Activated CD4-positive, CD25-positive, alpha-beta regulatory T cell treated with anti-CD3 and anti-CD28 coated beads, Interleukin-2, amount 50 U/mL, for 16 hours (primary cell): ENCODE data around the gene B3GNT4.
A peak's percentile ranks its signal among the peaks of the same experiment; 100 is the strongest.
"Not testable (repeated sequence)": the region's sequence is repeated elsewhere in the genome, so short reads cannot be mapped to it uniquely, and the experiment has no call there.

Experiments used
- DNase-seq: peaks from one replicate; pipeline ENCODE4 v3.0.0-alpha.2; 2020; ENCODE audit warnings: low read depth, low spot score

The B3GNT4 gene

DNA sequence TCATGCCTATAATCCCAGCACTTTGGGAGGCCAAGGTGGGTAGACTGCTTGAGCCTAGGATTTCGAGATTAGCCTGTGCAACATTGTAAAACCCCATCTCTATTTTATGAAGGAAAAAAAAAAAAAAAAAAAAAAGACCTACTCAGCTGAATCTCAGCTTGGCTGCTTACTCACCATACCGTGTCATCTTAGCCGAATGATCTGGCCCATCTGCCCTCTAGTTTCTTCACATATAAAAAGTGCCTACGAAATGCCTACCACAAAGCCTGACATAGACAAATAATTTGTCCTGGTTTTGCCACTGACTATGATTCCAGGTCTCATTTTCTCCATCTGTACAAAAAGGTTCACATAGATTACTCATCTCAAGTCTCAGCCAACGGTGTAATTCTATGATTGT lies 12.3 kb downstream of the B3GNT4 start:
- DNase-seq: no peak

DNA sequence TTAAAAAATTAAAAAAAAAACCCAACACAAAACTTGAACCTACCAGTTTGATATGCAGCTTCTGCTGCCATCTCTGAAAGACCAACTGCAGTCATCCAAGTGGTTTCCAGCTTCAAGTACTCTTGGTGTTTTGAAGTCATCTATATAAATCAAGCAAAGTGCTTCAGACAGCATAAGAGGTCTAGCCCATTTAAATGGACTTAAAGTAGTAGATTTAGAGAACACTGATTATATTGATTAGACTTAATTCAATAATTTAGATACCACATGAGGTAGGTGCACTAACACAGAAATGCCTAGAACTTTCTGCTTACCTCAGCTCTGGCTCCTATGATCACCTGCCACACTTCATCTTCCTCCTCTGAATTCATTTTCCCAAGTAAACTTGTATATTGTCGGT lies 12.9 kb downstream of the B3GNT4 start:
- no peak for DNase-seq

DNA sequence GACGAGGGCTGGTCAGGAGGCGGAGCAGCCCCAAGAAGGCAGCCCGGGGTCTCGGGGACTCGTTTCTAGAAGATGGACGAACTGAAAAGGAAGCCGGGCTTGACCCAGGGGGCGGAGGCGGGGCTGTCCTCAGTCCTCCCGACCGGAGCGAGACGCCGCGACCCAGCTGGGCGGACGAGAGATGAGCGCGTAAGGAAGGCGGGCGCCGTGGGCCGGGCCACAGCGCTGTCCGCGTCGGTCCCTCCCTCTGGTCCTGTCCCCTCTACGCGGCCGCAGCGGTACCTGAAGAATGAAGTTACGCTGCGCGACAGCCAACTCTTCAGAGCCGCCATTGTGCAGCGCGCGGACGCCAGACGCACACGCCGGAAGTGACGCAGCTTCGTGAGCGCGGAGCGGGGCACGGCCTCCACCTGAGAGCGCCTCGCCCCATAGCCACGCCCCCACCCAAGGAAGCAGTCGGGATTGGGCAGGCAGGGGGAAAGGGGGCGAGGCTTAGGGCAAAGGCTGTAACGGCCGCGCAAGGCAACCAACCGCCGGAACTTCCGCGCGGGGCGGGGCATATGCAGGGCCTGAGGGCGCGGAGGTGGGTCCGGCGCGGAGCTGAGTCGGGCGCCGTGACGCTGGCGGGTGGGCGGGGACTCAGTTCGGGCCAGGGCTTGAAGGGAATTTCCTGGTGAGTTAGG lies 22.3 kb downstream of the B3GNT4 start, which contains the start of gene DIABLO:
Gene DIABLO, minus strand, starts transcription at position 370 of the 683 bp plus-strand sequence. Its CDS starts 38 bp downstream, at position 332.
- DNase-seq: peak; percentile 99

DNA sequence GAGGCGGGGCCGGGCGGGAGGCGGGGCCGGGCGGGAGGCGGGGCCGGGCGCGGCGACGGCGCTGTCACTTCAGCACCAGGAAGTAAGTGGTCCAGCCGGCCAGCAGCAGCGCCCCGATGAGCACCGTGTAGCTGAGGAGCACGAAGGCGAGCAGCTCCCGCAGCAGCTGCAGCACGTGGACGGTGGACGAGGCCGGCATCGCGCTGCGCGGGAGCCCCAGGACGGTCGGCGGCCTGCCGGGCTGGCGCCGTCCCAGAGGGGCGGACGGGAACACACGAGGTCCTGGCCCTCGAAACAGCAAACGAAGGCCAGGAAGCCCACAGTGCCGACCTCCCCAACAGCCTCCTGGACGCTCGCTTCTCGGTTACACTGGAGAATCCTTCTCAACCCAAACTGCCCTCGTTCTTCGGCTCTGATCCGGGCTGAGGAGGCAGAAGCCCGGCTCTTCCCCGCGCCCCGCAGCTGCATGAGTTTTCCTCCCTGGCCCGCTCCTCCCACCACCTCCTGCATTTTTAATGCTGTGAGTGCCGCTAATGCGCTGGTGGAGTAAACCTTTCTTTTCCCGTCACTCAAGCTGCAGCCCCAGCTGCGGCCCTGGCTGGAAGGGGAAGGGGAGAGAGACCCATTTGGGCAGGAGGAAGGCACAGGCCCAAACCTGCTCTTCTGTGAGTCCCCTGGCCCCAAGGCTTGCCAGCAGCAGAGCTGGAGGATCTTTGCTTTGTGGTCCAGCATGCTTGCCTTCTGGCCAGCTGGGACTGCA lies 23.0 kb downstream of the B3GNT4 start:
- no peak for DNase-seq

DNA sequence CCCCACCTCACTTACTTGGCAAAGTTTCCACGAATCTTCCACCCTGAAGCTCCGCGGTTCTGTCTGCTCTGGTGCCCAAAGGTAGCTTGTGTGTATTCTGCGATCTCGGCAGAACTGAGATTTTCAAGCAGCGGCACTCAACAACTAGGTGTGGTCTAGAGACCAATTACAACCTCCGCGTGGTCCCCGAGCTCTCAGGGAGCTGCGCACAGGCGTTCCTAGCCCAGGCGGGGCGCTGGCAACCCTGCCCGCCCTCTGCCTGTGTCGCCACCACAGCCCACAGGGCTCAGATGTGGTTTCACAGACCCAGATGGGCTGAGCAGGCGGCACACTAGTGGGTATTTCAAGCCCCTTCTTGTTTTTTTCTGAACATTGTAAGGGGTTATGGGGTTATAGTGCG lies 23.8 kb downstream of the B3GNT4 start:
- no peak for DNase-seq

DNA sequence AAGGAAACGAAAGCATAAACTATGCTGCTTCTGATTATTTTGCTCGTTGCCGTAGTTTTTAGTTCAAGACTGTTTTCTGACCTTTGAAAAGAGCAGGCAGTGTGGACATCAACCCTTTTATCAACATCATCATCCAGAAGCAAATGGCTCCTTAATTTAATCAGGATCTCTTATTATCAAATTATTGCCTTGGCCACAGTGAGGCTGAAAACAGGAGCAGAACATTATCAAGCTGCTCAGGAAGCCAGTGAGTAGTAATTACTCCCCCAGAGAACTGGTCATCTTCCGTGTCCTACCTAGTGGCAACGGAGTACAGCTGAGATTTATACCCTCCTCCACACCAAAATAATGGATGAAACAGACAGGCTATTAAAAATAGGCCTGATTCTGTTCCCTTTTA lies 24.6 kb downstream of the B3GNT4 start:
- DNase-seq: no peak

DNA sequence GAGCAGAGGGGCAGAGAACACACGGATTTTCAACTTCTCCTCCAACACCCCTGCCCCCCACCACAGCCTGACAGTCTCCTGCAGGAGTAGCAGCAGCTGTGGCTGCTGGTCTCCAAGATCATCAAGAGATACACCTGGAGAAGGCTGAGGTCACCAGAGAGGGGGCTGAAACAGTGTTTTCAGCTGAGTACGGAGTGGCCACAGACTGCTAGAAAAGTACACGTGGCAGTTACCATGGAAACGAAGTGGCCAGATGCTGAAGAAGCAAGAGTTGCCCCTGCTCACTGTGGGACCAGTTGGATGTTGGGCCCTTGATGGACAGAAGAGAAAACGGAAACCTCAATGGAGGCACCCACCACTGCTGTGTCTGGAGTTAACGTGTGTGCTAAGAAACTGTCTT lies 27.3 kb downstream of the B3GNT4 start:
- no peak for DNase-seq

DNA sequence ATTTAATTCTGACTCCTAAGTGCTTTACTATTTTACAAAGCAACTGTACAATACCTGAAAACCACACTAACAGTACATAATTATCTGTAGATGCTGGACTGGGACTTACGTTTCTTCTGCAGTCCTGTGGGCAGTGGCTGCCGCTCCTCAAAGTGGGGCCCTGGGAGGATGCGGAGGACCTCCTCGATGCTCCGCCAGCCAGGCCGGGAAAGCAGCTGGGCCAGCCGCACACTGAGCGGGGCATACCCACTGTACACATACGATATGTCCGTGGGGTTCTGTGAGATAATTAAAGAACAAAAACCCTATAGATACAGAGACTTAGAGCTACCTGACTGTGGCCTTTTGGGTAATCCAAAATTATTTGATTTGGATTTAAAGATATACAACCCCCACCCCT lies 29.2 kb downstream of the B3GNT4 start:
- DNase-seq: no peak

DNA sequence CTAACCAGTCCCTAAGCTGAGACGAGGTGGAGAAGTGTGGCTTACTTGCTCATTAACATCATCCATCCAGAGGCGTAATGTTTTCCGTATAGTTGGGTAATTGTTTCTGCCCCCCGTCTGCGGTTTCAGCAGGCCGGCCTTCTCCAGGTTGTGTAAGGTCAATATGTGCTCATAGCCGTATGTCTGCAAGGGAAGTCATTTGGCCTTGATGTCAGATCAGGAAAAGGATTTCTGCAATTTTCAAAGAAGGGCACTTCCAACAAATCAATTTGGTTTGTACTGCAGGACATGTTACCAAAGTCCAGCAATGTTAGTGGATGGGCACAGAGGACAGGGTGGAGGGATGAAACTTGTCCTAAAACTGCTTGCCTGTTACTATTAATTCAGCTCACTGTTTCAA lies 32.2 kb downstream of the B3GNT4 start:
- DNase-seq: no peak

DNA sequence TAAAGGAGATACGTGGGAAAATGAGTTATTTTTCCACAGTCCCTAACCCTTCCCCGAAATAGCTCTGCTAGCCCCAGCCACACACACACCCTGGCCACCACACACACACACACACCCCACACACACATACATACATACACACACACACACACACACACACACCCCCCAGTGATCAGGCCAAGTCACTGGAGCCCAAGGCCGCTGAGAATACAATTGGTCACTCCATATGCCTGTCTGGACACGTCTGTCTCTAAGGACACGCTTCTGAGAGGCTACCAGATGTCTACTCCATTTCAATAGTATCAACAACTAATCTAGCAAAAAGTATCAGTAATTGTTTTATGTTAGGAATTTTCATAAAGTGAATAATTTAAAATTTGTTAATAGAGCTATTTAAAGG lies 35.4 kb downstream of the B3GNT4 start:
- DNase-seq: no peak

DNA sequence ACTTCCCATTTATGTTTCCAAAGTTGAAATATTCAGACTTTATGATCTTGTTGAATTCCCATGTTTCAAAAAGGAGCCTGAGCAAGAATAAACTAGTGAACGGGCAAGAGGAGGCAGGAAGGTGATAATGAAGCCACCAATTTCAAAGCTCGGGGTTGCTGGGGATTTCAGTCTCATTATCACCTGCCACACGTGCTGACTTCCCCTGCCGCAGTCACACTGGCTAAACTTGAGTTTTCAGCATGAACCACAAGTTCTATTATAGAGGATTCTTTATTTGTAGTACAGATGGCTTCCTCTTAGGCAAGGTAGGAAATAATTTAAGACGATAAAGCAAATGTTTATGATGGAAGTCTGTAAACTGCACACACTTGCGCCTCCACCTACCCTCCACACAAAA lies 40.5 kb downstream of the B3GNT4 start:
- no peak for DNase-seq

DNA sequence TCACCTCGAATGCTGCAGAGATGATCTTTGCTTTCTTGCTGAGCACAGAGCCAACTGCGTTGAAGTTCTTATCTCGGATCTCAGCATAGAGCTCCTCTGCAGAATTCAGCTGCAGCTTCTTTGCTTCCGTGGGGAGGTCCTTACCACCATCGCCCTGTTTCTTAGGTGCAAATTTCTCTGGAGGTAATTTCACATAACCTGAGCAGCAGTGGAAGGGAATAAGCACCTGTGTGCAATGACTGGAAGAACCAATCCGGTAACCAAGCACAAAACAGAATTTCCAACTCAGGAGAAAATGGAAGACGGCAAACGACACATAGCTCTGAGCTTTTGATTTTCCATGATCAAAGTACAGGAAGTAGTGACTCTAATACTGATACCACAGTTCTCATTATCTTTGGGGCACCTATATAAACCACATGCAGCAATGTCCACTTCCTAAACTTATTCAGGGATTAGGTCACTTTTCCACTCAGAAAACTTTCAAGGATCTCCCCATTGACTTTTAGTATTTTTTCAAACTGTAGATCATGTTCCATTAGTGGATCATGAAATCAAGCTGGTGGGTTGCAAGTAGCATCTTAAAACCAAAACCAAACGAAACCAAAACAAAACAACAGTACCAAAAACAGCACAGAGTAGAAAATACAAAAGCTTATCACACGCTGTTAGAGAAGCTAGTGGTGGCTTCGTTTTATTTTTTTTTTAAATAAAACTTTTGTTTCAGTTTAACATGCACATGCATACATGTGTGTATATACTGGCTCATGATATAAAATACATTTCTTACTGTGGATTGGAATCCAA lies 41.3 kb downstream of the B3GNT4 start:
- no peak for DNase-seq

DNA sequence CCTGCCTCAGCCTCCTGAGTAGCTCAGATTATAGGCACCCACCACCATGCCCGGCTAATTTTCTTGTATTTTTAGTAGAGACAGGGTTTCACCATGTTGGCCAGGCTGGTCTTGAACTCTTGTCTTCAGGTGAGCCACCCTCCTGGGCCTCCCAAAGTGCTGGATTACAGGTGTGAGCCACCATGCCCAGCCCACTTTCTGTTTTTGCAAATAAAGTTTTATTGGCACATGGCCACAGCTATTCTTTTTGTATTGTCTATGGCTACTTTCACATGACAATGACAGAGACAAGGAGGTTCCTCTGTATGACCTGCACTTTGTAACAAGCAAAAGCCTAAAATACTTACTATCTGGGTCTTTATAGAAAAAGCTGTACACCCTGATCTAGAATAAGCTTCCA lies 42.0 kb downstream of the B3GNT4 start:
- DNase-seq: no peak

DNA sequence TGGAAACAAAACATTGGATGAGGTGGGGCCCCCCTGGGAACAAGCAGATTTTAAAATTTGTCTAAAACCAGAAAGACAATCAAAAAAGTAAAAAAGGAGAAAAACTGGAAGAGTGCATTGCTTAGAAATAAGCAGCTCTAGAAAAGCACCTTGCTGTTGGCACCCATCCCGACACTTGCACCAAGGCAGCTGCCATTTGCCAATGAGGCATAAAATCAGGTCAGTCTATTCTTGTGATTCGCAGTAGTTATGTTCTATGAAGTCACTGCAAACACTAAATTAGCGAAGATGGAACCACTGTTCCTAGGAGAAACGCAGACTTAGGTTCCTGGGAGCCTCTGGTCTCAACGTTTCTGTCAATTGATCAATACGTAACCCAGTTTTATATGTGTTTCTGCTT lies 46.5 kb downstream of the B3GNT4 start:
- DNase-seq: no peak

DNA sequence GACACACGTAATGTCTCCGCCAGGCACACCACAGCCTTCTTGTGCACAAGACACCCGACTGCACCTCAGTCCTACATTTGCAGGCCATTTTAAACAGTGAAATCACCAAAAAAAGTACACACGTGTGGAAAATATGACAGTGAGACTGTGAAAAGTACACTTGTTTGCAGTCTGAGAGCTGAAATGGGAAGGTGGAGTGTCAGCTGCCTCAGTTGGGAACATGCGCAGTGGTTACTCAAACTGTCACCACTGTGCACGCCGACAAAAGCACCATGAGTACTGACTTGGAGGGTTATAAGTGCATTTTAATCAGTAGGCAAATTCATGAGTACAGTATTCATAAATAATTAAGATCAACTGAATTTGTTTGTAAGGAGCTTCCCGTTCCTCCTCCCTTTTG lies 47.0 kb downstream of the B3GNT4 start:
- no peak for DNase-seq

DNA sequence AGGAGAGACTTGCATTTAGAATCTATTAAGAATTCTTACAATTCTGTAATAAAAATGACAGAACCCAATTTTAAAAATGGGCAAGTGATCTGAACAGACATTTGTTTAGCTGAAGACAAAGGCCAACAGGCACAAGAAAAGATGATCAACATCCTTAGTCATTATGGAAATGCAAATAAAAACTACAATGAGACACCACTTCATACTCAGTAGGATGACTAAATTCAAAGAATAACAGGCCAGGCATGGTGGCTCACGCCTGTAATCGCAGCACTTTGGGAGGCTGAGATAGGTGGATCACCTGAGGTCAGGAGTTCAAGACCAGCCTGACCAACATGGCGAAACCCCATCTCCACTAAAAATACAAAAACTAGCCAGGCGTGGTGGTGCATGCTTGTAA lies 55.0 kb downstream of the B3GNT4 start:
- DNase-seq: not testable (repeated sequence)
